ENCODE measurements around the gene ANKFN1. TPM values are rescaled to one million over a fixed set of nuclear protein-coding genes. Genes with fewer than 3 reads are reported as not detected.

The ANKFN1 gene
- total RNA-seq, 1 experiment from 2014 or later = not detected

DNA sequence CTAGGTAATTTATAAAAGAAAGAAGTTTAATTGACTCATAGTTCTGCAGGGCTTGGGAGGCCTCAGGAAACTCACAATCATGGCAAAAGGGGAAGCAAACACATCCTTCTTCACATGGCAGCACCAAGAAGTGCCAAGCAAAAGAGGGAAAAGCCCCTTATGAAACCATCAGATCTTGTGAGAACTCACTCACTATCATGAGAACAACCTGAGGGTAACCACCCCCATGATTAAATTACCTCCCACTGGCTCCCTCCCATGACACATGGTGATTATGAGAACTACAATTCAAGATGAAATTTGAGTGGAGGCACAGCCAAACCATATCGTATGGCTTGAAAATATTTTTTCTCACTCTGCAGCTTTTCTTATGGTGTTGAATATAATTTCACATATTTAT, 151.7 kb downstream of the ANKFN1 start:
- Histone ChIP-seq H3K4me3 (ENCODE audit: low read depth in 2 of 2, low read length in 2 of 2) (no peak overlapping the region), H3K4me1 (ENCODE audit: control insufficient read depth, insufficient read depth, low read length) (no peaks in the 10 kb centered on the region), H3K36me3 (ENCODE audit: control insufficient read depth, insufficient read depth, low read length) (no peaks in the 10 kb centered on the region), H3K27ac (ENCODE audit: low read length) (no peak overlapping the region), H3K9me3 (ENCODE audit: control insufficient read depth, insufficient read depth, low read depth, low read length) (no peaks in the 10 kb centered on the region), H3K27me3 (ENCODE audit: control insufficient read depth, insufficient read depth, low read length) (no peaks in the 10 kb centered on the region)
- POLR2A ChIA-PET = no interaction called here
- intact Hi-C loops (cut with micrococcal nuclease; ENCODE audit: unreplicated experiment) (no loop called here), in situ Hi-C loops (cut with HindIII; ENCODE audit: low pct_unique_long_range_greater_than_20kb, low sequenced_read_pairs) (no loop called here)
- no peak for TF ChIP-seq TCF7L2 (IDR thresholded peaks at IDR 0.05; ENCODE audit: low read depth, low read length)
- TF ChIP-seq, protein P1, sequence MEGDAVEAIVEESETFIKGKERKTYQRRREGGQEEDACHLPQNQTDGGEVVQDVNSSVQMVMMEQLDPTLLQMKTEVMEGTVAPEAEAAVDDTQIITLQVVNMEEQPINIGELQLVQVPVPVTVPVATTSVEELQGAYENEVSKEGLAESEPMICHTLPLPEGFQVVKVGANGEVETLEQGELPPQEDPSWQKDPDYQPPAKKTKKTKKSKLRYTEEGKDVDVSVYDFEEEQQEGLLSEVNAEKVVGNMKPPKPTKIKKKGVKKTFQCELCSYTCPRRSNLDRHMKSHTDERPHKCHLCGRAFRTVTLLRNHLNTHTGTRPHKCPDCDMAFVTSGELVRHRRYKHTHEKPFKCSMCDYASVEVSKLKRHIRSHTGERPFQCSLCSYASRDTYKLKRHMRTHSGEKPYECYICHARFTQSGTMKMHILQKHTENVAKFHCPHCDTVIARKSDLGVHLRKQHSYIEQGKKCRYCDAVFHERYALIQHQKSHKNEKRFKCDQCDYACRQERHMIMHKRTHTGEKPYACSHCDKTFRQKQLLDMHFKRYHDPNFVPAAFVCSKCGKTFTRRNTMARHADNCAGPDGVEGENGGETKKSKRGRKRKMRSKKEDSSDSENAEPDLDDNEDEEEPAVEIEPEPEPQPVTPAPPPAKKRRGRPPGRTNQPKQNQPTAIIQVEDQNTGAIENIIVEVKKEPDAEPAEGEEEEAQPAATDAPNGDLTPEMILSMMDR (IDR thresholded peaks at IDR 0.05) = no peak
- no peak for TF ChIP-seq SIN3A (IDR thresholded peaks at IDR 0.05; ENCODE audit: borderline replicate concordance, insufficient read depth, low read depth, low read length)
- TF ChIP-seq, protein P2, sequence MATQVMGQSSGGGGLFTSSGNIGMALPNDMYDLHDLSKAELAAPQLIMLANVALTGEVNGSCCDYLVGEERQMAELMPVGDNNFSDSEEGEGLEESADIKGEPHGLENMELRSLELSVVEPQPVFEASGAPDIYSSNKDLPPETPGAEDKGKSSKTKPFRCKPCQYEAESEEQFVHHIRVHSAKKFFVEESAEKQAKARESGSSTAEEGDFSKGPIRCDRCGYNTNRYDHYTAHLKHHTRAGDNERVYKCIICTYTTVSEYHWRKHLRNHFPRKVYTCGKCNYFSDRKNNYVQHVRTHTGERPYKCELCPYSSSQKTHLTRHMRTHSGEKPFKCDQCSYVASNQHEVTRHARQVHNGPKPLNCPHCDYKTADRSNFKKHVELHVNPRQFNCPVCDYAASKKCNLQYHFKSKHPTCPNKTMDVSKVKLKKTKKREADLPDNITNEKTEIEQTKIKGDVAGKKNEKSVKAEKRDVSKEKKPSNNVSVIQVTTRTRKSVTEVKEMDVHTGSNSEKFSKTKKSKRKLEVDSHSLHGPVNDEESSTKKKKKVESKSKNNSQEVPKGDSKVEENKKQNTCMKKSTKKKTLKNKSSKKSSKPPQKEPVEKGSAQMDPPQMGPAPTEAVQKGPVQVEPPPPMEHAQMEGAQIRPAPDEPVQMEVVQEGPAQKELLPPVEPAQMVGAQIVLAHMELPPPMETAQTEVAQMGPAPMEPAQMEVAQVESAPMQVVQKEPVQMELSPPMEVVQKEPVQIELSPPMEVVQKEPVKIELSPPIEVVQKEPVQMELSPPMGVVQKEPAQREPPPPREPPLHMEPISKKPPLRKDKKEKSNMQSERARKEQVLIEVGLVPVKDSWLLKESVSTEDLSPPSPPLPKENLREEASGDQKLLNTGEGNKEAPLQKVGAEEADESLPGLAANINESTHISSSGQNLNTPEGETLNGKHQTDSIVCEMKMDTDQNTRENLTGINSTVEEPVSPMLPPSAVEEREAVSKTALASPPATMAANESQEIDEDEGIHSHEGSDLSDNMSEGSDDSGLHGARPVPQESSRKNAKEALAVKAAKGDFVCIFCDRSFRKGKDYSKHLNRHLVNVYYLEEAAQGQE (IDR thresholded peaks at IDR 0.05; ENCODE audit: insufficient read depth in 1 of 2, low read depth in 2 of 2, low read length in 1 of 2) = no peak
- TF ChIP-seq POLR2AphosphoS5 (IDR thresholded peaks at IDR 0.05; ENCODE audit: low read depth, low read length) = no peak
- ATAC-seq (no peak), DNase-seq (ENCODE audit: low read depth, low spot score) (no peak)
- no TSS peak for BruUV-seq (replicated peaks)
- CTCF ChIA-PET = no interaction called here

DNA sequence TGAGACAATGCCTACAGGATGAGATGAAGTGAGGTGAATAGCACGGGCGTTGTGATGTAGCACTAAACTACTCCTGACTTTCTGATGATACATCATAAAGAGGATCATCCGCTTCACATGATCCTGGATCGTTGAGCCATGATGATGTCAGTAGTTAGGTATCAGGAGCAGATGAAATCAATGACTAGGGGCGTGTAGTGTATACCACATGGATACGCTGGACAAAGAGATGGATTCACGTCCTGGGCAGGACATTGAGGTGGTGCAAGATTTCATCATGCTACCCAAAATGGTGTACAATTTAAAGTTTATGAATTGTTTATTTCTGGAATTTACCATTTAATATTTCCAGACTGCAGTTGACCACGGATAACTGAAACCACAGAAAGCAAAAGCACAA, 156.6 kb downstream of the ANKFN1 start:
- ATAC-seq (no peak), DNase-seq (ENCODE audit: low read depth, low spot score) (no peak)
- in situ Hi-C loops (cut with HindIII; ENCODE audit: low pct_unique_long_range_greater_than_20kb, low sequenced_read_pairs) = no loop called here
- Histone ChIP-seq H3K9me3 (ENCODE audit: control insufficient read depth, insufficient read depth, low read depth, low read length) (no peaks in the 10 kb centered on the region), H3K27me3 (ENCODE audit: control insufficient read depth, insufficient read depth, low read length) (no peaks in the 10 kb centered on the region), H3K36me3 (ENCODE audit: control insufficient read depth, insufficient read depth, low read length) (no peaks in the 10 kb centered on the region), H3K4me3 (ENCODE audit: low read depth in 2 of 2, low read length in 2 of 2) (no peak overlapping the region), H3K4me1 (ENCODE audit: control insufficient read depth, insufficient read depth, low read length) (no peaks in the 10 kb centered on the region), H3K27ac (ENCODE audit: low read length) (no peak overlapping the region)
- ChIA-PET CTCF (no interaction called here), POLR2A (no interaction called here)
- intact Hi-C loops (cut with micrococcal nuclease; ENCODE audit: unreplicated experiment) = no loop called here
- TF ChIP-seq, protein P1 (IDR thresholded peaks at IDR 0.05) = no peak
- TF ChIP-seq TCF7L2 (IDR thresholded peaks at IDR 0.05; ENCODE audit: low read depth, low read length) (no peak), SIN3A (IDR thresholded peaks at IDR 0.05; ENCODE audit: borderline replicate concordance, insufficient read depth, low read depth, low read length) (no peak), POLR2AphosphoS5 (IDR thresholded peaks at IDR 0.05; ENCODE audit: low read depth, low read length) (no peak)
- TF ChIP-seq, protein P2 (IDR thresholded peaks at IDR 0.05; ENCODE audit: insufficient read depth in 1 of 2, low read depth in 2 of 2, low read length in 1 of 2) = no peak
- BruUV-seq (replicated peaks) = no TSS peak
